MCF 10A (cell line): ENCODE measurements around the gene GP5. TPM values are rescaled to one million over a fixed set of nuclear protein-coding genes. Genes with fewer than 3 reads are reported as not detected.

Experiments used
- BruUV-seq: library from RNA; stranded (reverse); fragments of 400-500 nt; replicated peaks from 2 replicates; lab custom pipeline; 2021; lab: Mats Ljungman, UMichigan
- CTCF ChIA-PET: fragments of 300-600 bp; sonication (Branson Sonifier 250); formaldehyde crosslinking; extraction: SDS; loops from one replicate; lab custom pipeline; 2021; ENCODE audit warnings: antibody characterized with exemption, inconsistent platforms; lab: Yijun Ruan, JAX
- POLR2A ChIA-PET: fragments of 300-600, 350-650 bp; sonication (Branson Sonifier 250); formaldehyde crosslinking; extraction: SDS; loops from one replicate; lab custom pipeline; 2020; ENCODE audit warnings: antibody characterized with exemption, inconsistent platforms; lab: Yijun Ruan, JAX
- DNase-seq: peaks from one replicate; pipeline ENCODE4 v3.0.0-alpha.2; 2018; ENCODE audit not compliant: unreplicated experiment
- H3K27ac Mint-ChIP-seq: one replicate; pipeline ENCODE4 v1.8.0; 2022; ENCODE audit warnings: mild to moderate bottlenecking, low read depth, mixed read lengths; ENCODE audit not compliant: unreplicated experiment
- H3K27me3 Mint-ChIP-seq: one replicate; pipeline ENCODE4 v1.8.0; 2022; ENCODE audit warnings: mixed read lengths; ENCODE audit not compliant: insufficient read depth, unreplicated experiment
- H3K36me3 Mint-ChIP-seq: one replicate; pipeline ENCODE4 v1.8.0; 2022; ENCODE audit warnings: mild to moderate bottlenecking, moderate library complexity, mixed read lengths; ENCODE audit not compliant: insufficient read depth, unreplicated experiment
- H3K4me1 Mint-ChIP-seq: one replicate; pipeline ENCODE4 v1.8.0; 2022; ENCODE audit warnings: mixed read lengths; ENCODE audit not compliant: insufficient read depth, unreplicated experiment
- H3K4me3 Mint-ChIP-seq: one replicate; pipeline ENCODE4 v1.8.0; 2022; ENCODE audit warnings: mild to moderate bottlenecking, moderate library complexity, mixed read lengths; ENCODE audit not compliant: unreplicated experiment
- H3K9me3 Mint-ChIP-seq: one replicate; pipeline ENCODE4 v1.8.0; 2022; ENCODE audit warnings: mixed read lengths; ENCODE audit not compliant: unreplicated experiment
- CTCF ChIP-seq: fragments of 200-600 bp; IDR thresholded peaks from one replicate; pipeline ENCODE4 v1.8.0; 2022; ENCODE audit warnings: antibody characterized with exemption, mild to moderate bottlenecking; ENCODE audit not compliant: unreplicated experiment
- intact Hi-C: fragments of 100-400 bp; cut with micrococcal nuclease; formaldehyde crosslinking; loops from 2 replicates; pipeline ENCODE4 v1.14.1; 2022
- total RNA-seq: library from RNA; stranded (reverse); gene quantifications from 2 replicates; pipeline ENCODE4 v1.2.3, GENCODE V29; 2022

Gene GP5
- total RNA-seq, 1 experiment from 2014 or later = not detected

- CTCF ChIA-PET = interaction anchor here (1.0 to 3.3 kb wide), 3 partner anchors 9 to 75 kb away, joined by 3 to 16 read pairs (median 5); no protein-coding TSS in a partner anchor
These were observed 1.2 kb downstream of the GP5 start for GRCh38 chr3:194397757-194398312.

GRCh38 chr3:194396859-194397756 is 2.0 kb downstream of the GP5 start:
- DNase-seq = no peak
- no peaks in the 10 kb centered on the region for H3K27me3 Mint-ChIP-seq
- POLR2A ChIA-PET = interaction anchor here (1.0 to 1.2 kb wide), 2 partner anchors 10 to 256 kb away, joined by 3 read pairs; no protein-coding TSS in a partner anchor
- intact Hi-C loops = no loop called here
- no peak overlapping the region for H3K4me3 Mint-ChIP-seq
- H3K9me3 Mint-ChIP-seq = no peaks in the 10 kb centered on the region
- TF ChIP-seq CTCF = no peak
- no peaks in the 10 kb centered on the region for H3K4me1 Mint-ChIP-seq
- no TSS peak for BruUV-seq
- peaks cover 6% of the 10 kb centered on the region for H3K36me3 Mint-ChIP-seq
- CTCF ChIA-PET = interaction anchor here (1.0 to 3.3 kb wide), 4 partner anchors 9 to 74 kb away, joined by 3 to 16 read pairs (median 4); no protein-coding TSS in a partner anchor
- H3K27ac Mint-ChIP-seq = no peak overlapping the region

More at GRCh38 chr3:194397757-194398312, 1.2 kb downstream of the GP5 start:
- BruUV-seq = no TSS peak
- H3K4me3 Mint-ChIP-seq = no peak overlapping the region
- H3K36me3 Mint-ChIP-seq = peaks cover 6% of the 10 kb centered on the region
- H3K4me1 Mint-ChIP-seq = no peaks in the 10 kb centered on the region
- POLR2A ChIA-PET = no interaction called here
- no peaks in the 10 kb centered on the region for H3K9me3 Mint-ChIP-seq
- no peak for TF ChIP-seq CTCF
- no peak overlapping the region for H3K27ac Mint-ChIP-seq
- no peaks in the 10 kb centered on the region for H3K27me3 Mint-ChIP-seq
- no peak for DNase-seq
- intact Hi-C loops = no loop called here

- intact Hi-C loops = no loop called here
- POLR2A ChIA-PET = interaction anchor here (1.0 to 1.2 kb wide), 2 partner anchors 11 to 255 kb away, joined by 3 read pairs; no protein-coding TSS in a partner anchor
- Mint-ChIP-seq H3K4me3 (no peak overlapping the region), H3K36me3 (peaks cover 6% of the 10 kb centered on the region), H3K9me3 (peaks cover 2% of the 10 kb centered on the region), H3K4me1 (no peaks in the 10 kb centered on the region), H3K27ac (no peak overlapping the region), H3K27me3 (peaks cover 1% of the 10 kb centered on the region)
- CTCF ChIA-PET = interaction anchor here (0.6 to 3.3 kb wide), 3 partner anchors 10 to 1335 kb away, joined by 3 to 16 read pairs (median 6); no protein-coding TSS in a partner anchor
- no TSS peak for BruUV-seq
- DNase-seq = no peak
- no peak for TF ChIP-seq CTCF
These were observed 2.6 kb downstream of the GP5 start for GRCh38 chr3:194396539-194396858.
